Stomach smooth muscle (tissue), 2 donors: ENCODE results near the gene ASB12.

Experiments
- H3K27ac ChIP-seq: one replicate; pipeline ENCODE4 v1.7.0; 2013; ENCODE audit warnings: mild to moderate bottlenecking, low read length, inconsistent platforms
- H3K27me3 ChIP-seq, 2 donors: one replicate each; pipeline ENCODE4 v1.7.0; 2013; ENCODE audit warnings: low read length in 2 of 2; ENCODE audit not compliant: insufficient read depth in 2 of 2, control insufficient read depth in 1 of 2
- H3K36me3 ChIP-seq, 2 donors: one replicate each; pipeline ENCODE4 v1.7.0; 2013; ENCODE audit warnings: low read length in 2 of 2; ENCODE audit not compliant: control insufficient read depth in 2 of 2, insufficient read depth in 2 of 2
- H3K4me1 ChIP-seq: one replicate; pipeline ENCODE4 v1.7.0; 2013; ENCODE audit warnings: low read length; ENCODE audit not compliant: control insufficient read depth, insufficient read depth
- H3K4me3 ChIP-seq, 2 donors: one replicate each; pipeline ENCODE4 v1.7.0; 2013; ENCODE audit warnings: low read length in 2 of 2
- H3K9ac ChIP-seq, 2 donors: one replicate each; pipeline ENCODE4 v1.7.0; 2013; ENCODE audit warnings: low read length in 2 of 2, mild to moderate bottlenecking in 1 of 2
- H3K9me3 ChIP-seq, 2 donors: one replicate each; pipeline ENCODE4 v1.7.0; 2013; ENCODE audit warnings: low read length in 2 of 2; ENCODE audit not compliant: control insufficient read depth in 2 of 2
- donor health status: healthy.
- donor health status: Pancreatic carcinoma.

The ASB12 gene

GRCh38 chrX:64186974-64187761 lies 43.2 kb downstream of the ASB12 start:
- peaks cover 0 to 9% of the 10 kb centered on the region in 2 donors for H3K27me3 ChIP-seq
- H3K9ac ChIP-seq: no peak overlapping the region
- H3K9me3 ChIP-seq: no peaks in the 10 kb centered on the region
- peaks cover 4 to 11% of the 10 kb centered on the region in 2 donors for H3K36me3 ChIP-seq
- H3K4me1 ChIP-seq: no peaks in the 10 kb centered on the region
- H3K27ac ChIP-seq: no peak overlapping the region
- no peak overlapping the region for H3K4me3 ChIP-seq

DNA sequence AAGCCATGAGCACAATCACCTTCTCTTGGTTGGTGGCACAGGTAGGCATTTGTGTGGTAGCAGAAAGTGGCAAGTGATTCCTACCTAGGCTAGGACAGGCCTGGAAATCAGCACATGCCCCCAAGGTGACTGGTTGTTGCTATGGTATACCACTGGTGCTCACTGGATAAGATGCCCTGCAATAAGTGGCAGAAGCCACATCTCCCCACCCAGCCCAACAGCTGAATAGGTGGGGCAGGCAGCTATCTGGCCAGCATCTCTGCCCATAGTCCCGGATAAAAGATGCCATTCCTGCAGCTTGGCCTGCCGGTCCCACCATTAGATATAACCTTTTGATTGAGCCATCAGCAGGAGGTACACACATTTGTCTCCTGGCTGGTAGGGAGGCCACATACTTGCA lies 46.0 kb downstream of the ASB12 start:
- no peaks in the 10 kb centered on the region for H3K9me3 ChIP-seq
- H3K27me3 ChIP-seq: peaks cover 0 to 7% of the 10 kb centered on the region in 2 donors
- H3K9ac ChIP-seq: no peak overlapping the region
- H3K36me3 ChIP-seq: no peaks in the 10 kb centered on the region
- no peak overlapping the region for H3K27ac ChIP-seq
- H3K4me3 ChIP-seq: no peak overlapping the region
- no peaks in the 10 kb centered on the region for H3K4me1 ChIP-seq

GRCh38 chrX:64182208-64182607 lies 48.2 kb downstream of the ASB12 start:
- no peak overlapping the region for H3K9ac ChIP-seq

GRCh38 chrX:64176876-64177275 lies 53.5 kb downstream of the ASB12 start:
- Histone ChIP-seq H3K27me3 (peaks cover 0 to 5% of the 10 kb centered on the region in 2 donors), H3K36me3 (no peaks in the 10 kb centered on the region), H3K9ac (no peak overlapping the region), H3K27ac (no peak overlapping the region), H3K4me3 (no peak overlapping the region), H3K9me3 (no peaks in the 10 kb centered on the region), H3K4me1 (no peaks in the 10 kb centered on the region)

More at GRCh38 chrX:64182208-64182607, 48.2 kb downstream of the ASB12 start:
- Histone ChIP-seq H3K4me3 (no peak overlapping the region), H3K27me3 (peaks cover 0 to 7% of the 10 kb centered on the region in 2 donors), H3K27ac (no peak overlapping the region), H3K36me3 (no peaks in the 10 kb centered on the region), H3K4me1 (no peaks in the 10 kb centered on the region), H3K9me3 (no peaks in the 10 kb centered on the region)
